ENCODE data around the gene MAX.

- no peak for TF ChIP-seq MXI1 (IDR thresholded peaks at IDR 0.05; ENCODE audit: borderline replicate concordance, low read depth, low read length)
- no peak for TF ChIP-seq RCOR1 (IDR thresholded peaks at IDR 0.05; ENCODE audit: insufficient replicate concordance, low read length)
- TF ChIP-seq NFE2L2 (IDR thresholded peaks at IDR 0.05; ENCODE audit: low read depth, low read length): no peak
- TF ChIP-seq, protein P1, sequence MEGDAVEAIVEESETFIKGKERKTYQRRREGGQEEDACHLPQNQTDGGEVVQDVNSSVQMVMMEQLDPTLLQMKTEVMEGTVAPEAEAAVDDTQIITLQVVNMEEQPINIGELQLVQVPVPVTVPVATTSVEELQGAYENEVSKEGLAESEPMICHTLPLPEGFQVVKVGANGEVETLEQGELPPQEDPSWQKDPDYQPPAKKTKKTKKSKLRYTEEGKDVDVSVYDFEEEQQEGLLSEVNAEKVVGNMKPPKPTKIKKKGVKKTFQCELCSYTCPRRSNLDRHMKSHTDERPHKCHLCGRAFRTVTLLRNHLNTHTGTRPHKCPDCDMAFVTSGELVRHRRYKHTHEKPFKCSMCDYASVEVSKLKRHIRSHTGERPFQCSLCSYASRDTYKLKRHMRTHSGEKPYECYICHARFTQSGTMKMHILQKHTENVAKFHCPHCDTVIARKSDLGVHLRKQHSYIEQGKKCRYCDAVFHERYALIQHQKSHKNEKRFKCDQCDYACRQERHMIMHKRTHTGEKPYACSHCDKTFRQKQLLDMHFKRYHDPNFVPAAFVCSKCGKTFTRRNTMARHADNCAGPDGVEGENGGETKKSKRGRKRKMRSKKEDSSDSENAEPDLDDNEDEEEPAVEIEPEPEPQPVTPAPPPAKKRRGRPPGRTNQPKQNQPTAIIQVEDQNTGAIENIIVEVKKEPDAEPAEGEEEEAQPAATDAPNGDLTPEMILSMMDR (conservative IDR thresholded peaks at IDR 0.05; ENCODE audit: low read depth, low read length): no peak
- no peak for TF ChIP-seq POLR2A (IDR thresholded peaks at IDR 0.05; ENCODE audit: low read depth, low read length)
These were observed 49.5 kb downstream of the MAX start for GRCh38 chr14:65052832-65053231.

All from IMR-90 (cell line).